ENCODE results near the gene OR2AE1.

DNA sequence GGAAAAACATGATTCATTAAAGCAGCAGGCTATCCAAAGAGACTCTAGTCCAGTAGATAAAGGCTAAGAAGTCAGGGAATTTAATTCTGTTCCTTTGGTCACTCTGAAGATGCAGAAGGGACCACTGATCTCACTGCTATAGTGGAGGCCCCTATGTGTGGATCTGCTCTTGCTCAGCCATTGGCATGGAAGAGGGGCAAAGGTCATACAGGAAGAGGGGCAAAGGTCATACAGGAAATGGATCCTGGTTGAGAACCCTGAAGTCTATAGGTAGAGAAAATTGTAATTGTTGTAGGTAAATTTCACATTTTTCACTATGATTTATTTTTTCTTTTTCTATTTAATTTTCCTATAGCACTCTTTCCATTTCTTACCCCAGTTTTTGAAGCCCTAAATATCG, 21.6 kb downstream of the OR2AE1 start:
- TF ChIP-seq, protein P1, sequence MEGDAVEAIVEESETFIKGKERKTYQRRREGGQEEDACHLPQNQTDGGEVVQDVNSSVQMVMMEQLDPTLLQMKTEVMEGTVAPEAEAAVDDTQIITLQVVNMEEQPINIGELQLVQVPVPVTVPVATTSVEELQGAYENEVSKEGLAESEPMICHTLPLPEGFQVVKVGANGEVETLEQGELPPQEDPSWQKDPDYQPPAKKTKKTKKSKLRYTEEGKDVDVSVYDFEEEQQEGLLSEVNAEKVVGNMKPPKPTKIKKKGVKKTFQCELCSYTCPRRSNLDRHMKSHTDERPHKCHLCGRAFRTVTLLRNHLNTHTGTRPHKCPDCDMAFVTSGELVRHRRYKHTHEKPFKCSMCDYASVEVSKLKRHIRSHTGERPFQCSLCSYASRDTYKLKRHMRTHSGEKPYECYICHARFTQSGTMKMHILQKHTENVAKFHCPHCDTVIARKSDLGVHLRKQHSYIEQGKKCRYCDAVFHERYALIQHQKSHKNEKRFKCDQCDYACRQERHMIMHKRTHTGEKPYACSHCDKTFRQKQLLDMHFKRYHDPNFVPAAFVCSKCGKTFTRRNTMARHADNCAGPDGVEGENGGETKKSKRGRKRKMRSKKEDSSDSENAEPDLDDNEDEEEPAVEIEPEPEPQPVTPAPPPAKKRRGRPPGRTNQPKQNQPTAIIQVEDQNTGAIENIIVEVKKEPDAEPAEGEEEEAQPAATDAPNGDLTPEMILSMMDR (IDR thresholded peaks at IDR 0.05): no peak
- TF ChIP-seq POLR2A (IDR thresholded peaks at IDR 0.05) (no peak), EP300 (IDR thresholded peaks at IDR 0.05; ENCODE audit: low read depth) (no peak)
